Naive B cell (primary cell): ENCODE measurements around the gene OOSP4A. TPM values are rescaled to one million over a fixed set of nuclear protein-coding genes. Genes with fewer than 3 reads are reported as not detected.
A peak's percentile ranks its signal among the peaks of the same experiment; 100 is the strongest.
"Not testable (repeated sequence)": the region's sequence is repeated elsewhere in the genome, so short reads cannot be mapped to it uniquely, and the experiment has no call there.

Experiments
- ATAC-seq, 2 donors: fragments of 150-1000 bp; cut with Tn5 transposase; 2 replicates each; pipeline ENCODE4 v1.10.0; 2021; ENCODE audit warnings: low read depth in 2 of 2, mild to moderate bottlenecking in 2 of 2, moderate library complexity in 2 of 2
- DNase-seq: peaks from one replicate; pipeline ENCODE4 v3.0.0; 2022
- H3K27ac Mint-ChIP-seq, 6 donors: one replicate each; pipeline ENCODE4 v1.8.0; 2020 to 2022; ENCODE audit warnings: mild to moderate bottlenecking in 6 of 6, mixed read lengths in 6 of 6, moderate library complexity in 5 of 6, inconsistent platforms in 2 of 6
- H3K27me3 Mint-ChIP-seq, 3 donors: one replicate each; pipeline ENCODE4 v1.8.0; 2021 to 2022; ENCODE audit warnings: mixed read lengths in 3 of 3, mild to moderate bottlenecking in 1 of 3
- H3K36me3 Mint-ChIP-seq, 2 donors: one replicate each; pipeline ENCODE4 v1.8.0; 2020 to 2022; ENCODE audit warnings: mixed read lengths in 2 of 2, inconsistent platforms in 1 of 2, mild to moderate bottlenecking in 1 of 2
- H3K4me1 Mint-ChIP-seq, 3 donors: one replicate each; pipeline ENCODE4 v1.8.0; 2020 to 2022; ENCODE audit warnings: mixed read lengths in 3 of 3, inconsistent platforms in 1 of 3, mild to moderate bottlenecking in 1 of 3, moderate library complexity in 1 of 3
- H3K4me3 Mint-ChIP-seq, 8 donors: one replicate each; pipeline ENCODE4 v1.8.0; 2020 to 2022; ENCODE audit warnings: mild to moderate bottlenecking in 8 of 8, mixed read lengths in 8 of 8, moderate library complexity in 8 of 8, inconsistent platforms in 2 of 8
- H3K9me3 Mint-ChIP-seq, 7 donors: one replicate each; pipeline ENCODE4 v1.8.0; 2020 to 2022; ENCODE audit warnings: mixed read lengths in 7 of 7, mild to moderate bottlenecking in 5 of 7, inconsistent platforms in 2 of 7, moderate library complexity in 1 of 7
- polyA plus RNA-seq, 6 donors: library from polyadenylated mRNA; unstranded; fragments of 300-500 nt; fragmentation: Illumina TruSeq; gene quantifications; one replicate each; pipeline ENCODE4 v1.2.3, GENCODE V29; 2021; ENCODE audit warnings: low read depth in 6 of 6

The OOSP4A gene
- polyA plus RNA-seq, 6 donors from 2014 or later = not detected

GRCh38 chr11:59957094-59957493 lies 6.7 kb upstream of the OOSP4A start:
- peaks cover 0 to 6% (median 0%) of the 10 kb centered on the region in 3 donors for H3K27me3 Mint-ChIP-seq
- no peaks in the 10 kb centered on the region for H3K36me3 Mint-ChIP-seq
- H3K27ac Mint-ChIP-seq = no peak overlapping the region
- H3K9me3 Mint-ChIP-seq = no peaks in the 10 kb centered on the region
- no peak overlapping the region for H3K4me3 Mint-ChIP-seq
- DNase-seq = no peak
- no peak for ATAC-seq
- H3K4me1 Mint-ChIP-seq = no peaks in the 10 kb centered on the region

- DNase-seq (no peak), ATAC-seq (no peak)
- H3K36me3 Mint-ChIP-seq = no peaks in the 10 kb centered on the region
- H3K4me1 Mint-ChIP-seq = no peaks in the 10 kb centered on the region
- H3K4me3 Mint-ChIP-seq = peak overlapping the region in 1 of 8 donors; percentile 33
- no peak overlapping the region for H3K27ac Mint-ChIP-seq
- H3K9me3 Mint-ChIP-seq = no peaks in the 10 kb centered on the region
- H3K27me3 Mint-ChIP-seq = peaks cover 0 to 6% (median 0%) of the 10 kb centered on the region in 3 donors
These were observed 3.1 kb upstream of the OOSP4A start for GRCh38 chr11:59960502-59961381.

- Mint-ChIP-seq H3K4me1 (no peaks in the 10 kb centered on the region), H3K36me3 (no peaks in the 10 kb centered on the region), H3K27ac (peak overlapping the region in 1 of 6 donors; percentile 16), H3K27me3 (no peaks in the 10 kb centered on the region), H3K9me3 (no peaks in the 10 kb centered on the region), H3K4me3 (no peak overlapping the region)
- DNase-seq (no peak), ATAC-seq (no peak)
These were observed 1.7 kb upstream of the OOSP4A start for GRCh38 chr11:59962107-59962482.

- Mint-ChIP-seq H3K4me3 (no peak overlapping the region), H3K27me3 (no peaks in the 10 kb centered on the region), H3K9me3 (no peaks in the 10 kb centered on the region), H3K4me1 (no peaks in the 10 kb centered on the region), H3K36me3 (no peaks in the 10 kb centered on the region), H3K27ac (no peak overlapping the region)
- DNase-seq (no peak), ATAC-seq (no peak)
These were observed 1.6 kb downstream of the OOSP4A start for GRCh38 chr11:59965424-59965823.

- H3K27ac Mint-ChIP-seq = no peak overlapping the region
- DNase-seq (no peak), ATAC-seq (no peak)
- H3K27me3 Mint-ChIP-seq = no peaks in the 10 kb centered on the region
- H3K4me3 Mint-ChIP-seq = no peak overlapping the region
- H3K36me3 Mint-ChIP-seq = no peaks in the 10 kb centered on the region
- H3K4me1 Mint-ChIP-seq = no peaks in the 10 kb centered on the region
- H3K9me3 Mint-ChIP-seq = no peaks in the 10 kb centered on the region
These were observed 2.4 kb downstream of the OOSP4A start for GRCh38 chr11:59966201-59966600.

GRCh38 chr11:59967677-59968394 lies 4.0 kb downstream of the OOSP4A start:
- Mint-ChIP-seq H3K36me3 (no peaks in the 10 kb centered on the region), H3K27me3 (peaks cover 0 to 4% (median 0%) of the 10 kb centered on the region in 3 donors), H3K4me3 (no peak overlapping the region), H3K9me3 (no peaks in the 10 kb centered on the region), H3K27ac (no peak overlapping the region), H3K4me1 (no peaks in the 10 kb centered on the region)
- ATAC-seq (no peak), DNase-seq (no peak)

- no peaks in the 10 kb centered on the region for H3K36me3 Mint-ChIP-seq
- H3K9me3 Mint-ChIP-seq = no peaks in the 10 kb centered on the region
- peaks cover 0 to 5% (median 0%) of the 10 kb centered on the region in 3 donors for H3K27me3 Mint-ChIP-seq
- no peaks in the 10 kb centered on the region for H3K4me1 Mint-ChIP-seq
- ATAC-seq (no peak), DNase-seq (no peak)
- H3K4me3 Mint-ChIP-seq = no peak overlapping the region
- no peak overlapping the region for H3K27ac Mint-ChIP-seq
These were observed 4.6 kb downstream of the OOSP4A start for GRCh38 chr11:59968395-59968783.

- H3K27ac Mint-ChIP-seq = no peak overlapping the region
- H3K4me1 Mint-ChIP-seq = no peaks in the 10 kb centered on the region
- ATAC-seq (no peak), DNase-seq (no peak)
- H3K4me3 Mint-ChIP-seq = no peak overlapping the region
- H3K9me3 Mint-ChIP-seq = no peaks in the 10 kb centered on the region
- peaks cover 0 to 5% (median 4%) of the 10 kb centered on the region in 3 donors for H3K27me3 Mint-ChIP-seq
- H3K36me3 Mint-ChIP-seq = no peaks in the 10 kb centered on the region
These were observed 9.3 kb downstream of the OOSP4A start for GRCh38 chr11:59973097-59973496.

- Mint-ChIP-seq H3K36me3 (no peaks in the 10 kb centered on the region), H3K27me3 (peaks cover 23 to 32% (median 30%) of the 10 kb centered on the region in 3 donors), H3K27ac (no peak overlapping the region), H3K4me1 (peaks cover 0 to 5% (median 3%) of the 10 kb centered on the region in 3 donors), H3K9me3 (peaks cover 0 to 4% (median 0%) of the 10 kb centered on the region in 7 donors), H3K4me3 (no peak overlapping the region)
- no peak for ATAC-seq
- DNase-seq = no peak
These were observed 17.4 kb downstream of the OOSP4A start for GRCh38 chr11:59981106-59981770.

- not testable (repeated sequence) for H3K36me3 Mint-ChIP-seq, DNase-seq, H3K9me3 Mint-ChIP-seq, H3K27ac Mint-ChIP-seq, ATAC-seq, H3K4me1 Mint-ChIP-seq, H3K4me3 Mint-ChIP-seq
- H3K27me3 Mint-ChIP-seq = peaks cover 24 to 32% (median 30%) of the 10 kb centered on the region in 3 donors
These were observed 18.2 kb downstream of the OOSP4A start for GRCh38 chr11:59982037-59982436.

- Mint-ChIP-seq H3K27me3 (peaks cover 27 to 30% (median 29%) of the 10 kb centered on the region in 3 donors), H3K27ac (no peak overlapping the region), H3K9me3 (peaks cover 0 to 4% (median 0%) of the 10 kb centered on the region in 7 donors), H3K4me3 (no peak overlapping the region), H3K4me1 (peaks cover 0 to 5% (median 3%) of the 10 kb centered on the region in 3 donors), H3K36me3 (no peaks in the 10 kb centered on the region)
- DNase-seq (no peak), ATAC-seq (no peak)
These were observed 19.4 kb downstream of the OOSP4A start for GRCh38 chr11:59983212-59983611.

GRCh38 chr11:59984368-59984767 lies 20.5 kb downstream of the OOSP4A start:
- no peak for ATAC-seq
- peak overlapping the region in 1 of 6 donors; percentile 50 for H3K27ac Mint-ChIP-seq
- peaks cover 0 to 6% (median 0%) of the 10 kb centered on the region in 7 donors for H3K9me3 Mint-ChIP-seq
- DNase-seq = no peak
- H3K27me3 Mint-ChIP-seq = peaks cover 20 to 23% (median 23%) of the 10 kb centered on the region in 3 donors
- H3K4me1 Mint-ChIP-seq = peaks cover 0 to 5% (median 3%) of the 10 kb centered on the region in 3 donors
- no peaks in the 10 kb centered on the region for H3K36me3 Mint-ChIP-seq
- H3K4me3 Mint-ChIP-seq = no peak overlapping the region

- Mint-ChIP-seq H3K27ac (no peak overlapping the region), H3K36me3 (peaks cover 7 to 16% of the 10 kb centered on the region in 2 donors), H3K27me3 (peaks cover 4 to 29% (median 18%) of the 10 kb centered on the region in 3 donors), H3K4me1 (no peaks in the 10 kb centered on the region), H3K4me3 (no peak overlapping the region), H3K9me3 (peaks cover 7 to 55% (median 23%) of the 10 kb centered on the region in 7 donors)
- ATAC-seq (no peak), DNase-seq (no peak)
These were observed 26.6 kb downstream of the OOSP4A start for GRCh38 chr11:59990421-59990820.
